Trophoblast cell (in vitro differentiated cells and primary cell): ENCODE results near the gene DOC2A.
"Not testable (repeated sequence)": the region's sequence is repeated elsewhere in the genome, so short reads cannot be mapped to it uniquely, and the experiment has no call there.

ENCODE experiments used
- DNase-seq, 2 donors: peaks; one replicate each; pipeline ENCODE4 v3.0.0-alpha.2; 2016
- H2AFZ ChIP-seq: 2 replicates; pipeline ENCODE4 v1.6.1; 2013; ENCODE audit warnings: low read length, moderate library complexity, mild to moderate bottlenecking; ENCODE audit not compliant: insufficient read depth, poor library complexity
- H2AK5ac ChIP-seq: 2 replicates; pipeline ENCODE4 v1.6.1; 2013; ENCODE audit warnings: mild to moderate bottlenecking, low read length
- H2BK120ac ChIP-seq: 2 replicates; pipeline ENCODE4 v1.6.1; 2013; ENCODE audit warnings: low read length, mild to moderate bottlenecking, moderate library complexity; ENCODE audit not compliant: insufficient read depth, poor library complexity
- H2BK12ac ChIP-seq: 2 replicates; pipeline ENCODE4 v1.6.1; 2013; ENCODE audit warnings: mild to moderate bottlenecking, low read length, moderate library complexity
- H2BK5ac ChIP-seq: 2 replicates; pipeline ENCODE4 v1.6.1; 2013; ENCODE audit warnings: low read length, low read depth, moderate library complexity, mild to moderate bottlenecking; ENCODE audit not compliant: poor library complexity
- H3K14ac ChIP-seq: 2 replicates; pipeline ENCODE4 v1.6.1; 2013; ENCODE audit warnings: mild to moderate bottlenecking, low read length
- H3K18ac ChIP-seq: 2 replicates; pipeline ENCODE4 v1.6.1; 2013; ENCODE audit warnings: mild to moderate bottlenecking, low read length
- H3K23ac ChIP-seq: 2 replicates; pipeline ENCODE4 v1.6.1; 2013; ENCODE audit warnings: low read length
- H3K27ac ChIP-seq: 2 replicates; pipeline ENCODE4 v1.5.1; 2013; ENCODE audit warnings: low read depth, mild to moderate bottlenecking, inconsistent platforms, low read length, moderate library complexity
- H3K27me3 ChIP-seq: 2 replicates; pipeline ENCODE4 v1.6.1; 2013; ENCODE audit warnings: inconsistent platforms, mild to moderate bottlenecking, low read length, moderate library complexity; ENCODE audit not compliant: insufficient read depth
- H3K36me3 ChIP-seq, 2 experiments: 1 replicate in 1 of 2; 2 replicates in 1 of 2; pipeline ENCODE4 v1.6.1; 2013; ENCODE audit warnings: low read length in 2 of 2, mild to moderate bottlenecking in 2 of 2, moderate library complexity in 1 of 2; ENCODE audit not compliant: insufficient read depth in 2 of 2, control insufficient read depth in 1 of 2
- H3K4ac ChIP-seq: 2 replicates; pipeline ENCODE4 v1.6.1; 2013; ENCODE audit warnings: low read depth, mild to moderate bottlenecking, low read length, moderate library complexity
- H3K4me1 ChIP-seq, 2 experiments: 1 replicate in 1 of 2; 2 replicates in 1 of 2; pipeline ENCODE4 v1.6.1; 2013; ENCODE audit warnings: low read length in 2 of 2, mild to moderate bottlenecking in 2 of 2, moderate library complexity in 1 of 2; ENCODE audit not compliant: insufficient read depth in 2 of 2, control insufficient read depth in 1 of 2
- H3K4me2 ChIP-seq: 2 replicates; pipeline ENCODE4 v1.6.1; 2013; ENCODE audit warnings: inconsistent platforms, mild to moderate bottlenecking, low read length, moderate library complexity
- H3K4me3 ChIP-seq: 2 replicates; pipeline ENCODE4 v1.5.1; 2013; ENCODE audit warnings: mild to moderate bottlenecking, low read depth, low read length, inconsistent platforms
- H3K79me1 ChIP-seq: one replicate; pipeline ENCODE4 v1.6.1; 2013; ENCODE audit warnings: low read length
- H3K79me2 ChIP-seq: 2 replicates; pipeline ENCODE4 v1.6.1; 2013; ENCODE audit warnings: low read length, mild to moderate bottlenecking; ENCODE audit not compliant: control insufficient read depth, insufficient read depth, poor library complexity
- H3K9ac ChIP-seq: 2 replicates; pipeline ENCODE4 v1.6.1; 2013; ENCODE audit warnings: mild to moderate bottlenecking, low read length
- H3K9me3 ChIP-seq: 2 replicates; pipeline ENCODE4 v1.6.1; 2013; ENCODE audit warnings: low read depth, mild to moderate bottlenecking, control low read depth, inconsistent platforms, low read length; ENCODE audit not compliant: insufficient read depth
- H4K12ac ChIP-seq: 2 replicates; pipeline ENCODE4 v1.6.1; 2013; ENCODE audit warnings: low read depth, mild to moderate bottlenecking, low read length, moderate library complexity
- H4K8ac ChIP-seq: 2 replicates; pipeline ENCODE4 v1.6.1; 2013; ENCODE audit warnings: low read depth, mild to moderate bottlenecking, low read length, moderate library complexity
- H4K91ac ChIP-seq: one replicate; pipeline ENCODE4 v1.6.1; 2013; ENCODE audit warnings: low read depth, mild to moderate bottlenecking, low read length, moderate library complexity
- WGBS: extraction: QIAGEN DNeasy Blood & Tissue Kit; methylation state at CpG from one replicate; pipeline ENCODE4 v1.1.7; 2013; ENCODE audit warnings: missing lambda C conversion rate; ENCODE audit not compliant: insufficient read length, insufficient coverage; ENCODE audit errors: extremely low coverage; 5-methylcytosine and 5-hydroxymethylcytosine counted together

The DOC2A gene

GRCh38 chr16:30017277-30017656, 6.4 kb upstream of the DOC2A start:
- Histone ChIP-seq H3K4me3 (no peak overlapping the region), H4K91ac (no peak overlapping the region), H3K4me1 (peaks cover 0 to 4% of the 10 kb centered on the region in 2 experiments), H3K4ac (no peak overlapping the region), H3K9ac (no peak overlapping the region), H3K79me1 (no peaks in the 10 kb centered on the region), H3K36me3 (no peaks in the 10 kb centered on the region), H3K79me2 (no peaks in the 10 kb centered on the region), H2AK5ac (no peak overlapping the region), H3K23ac (no peak overlapping the region), H3K18ac (no peak overlapping the region), H3K14ac (no peak overlapping the region), H2BK5ac (no peak overlapping the region), H4K12ac (no peak overlapping the region), H3K27me3 (no peaks in the 10 kb centered on the region), H3K27ac (no peak overlapping the region), H2BK12ac (no peak overlapping the region), H2AFZ (no peak overlapping the region), H4K8ac (no peak overlapping the region), H3K9me3 (no peaks in the 10 kb centered on the region), H2BK120ac (no peak overlapping the region), H3K4me2 (no peak overlapping the region)
- DNase-seq = no peak
- WGBS = no CpG with 5 or more reads among the region's 2 CpGs

GRCh38 chr16:30016555-30017276, 5.9 kb upstream of the DOC2A start:
- no peak overlapping the region for H2BK12ac ChIP-seq
- no peak overlapping the region for H3K18ac ChIP-seq
- no peaks in the 10 kb centered on the region for H3K79me2 ChIP-seq
- H3K27ac ChIP-seq = no peak overlapping the region
- no peaks in the 10 kb centered on the region for H3K79me1 ChIP-seq
- H3K4me3 ChIP-seq = no peak overlapping the region
- H4K8ac ChIP-seq = no peak overlapping the region
- H3K27me3 ChIP-seq = peaks cover 4% of the 10 kb centered on the region
- no peak overlapping the region for H2BK120ac ChIP-seq
- peaks cover 4% of the 10 kb centered on the region for H3K9me3 ChIP-seq
- DNase-seq = no peak
- H3K9ac ChIP-seq = no peak overlapping the region
- H3K23ac ChIP-seq = no peak overlapping the region
- no peak overlapping the region for H2BK5ac ChIP-seq
- H3K36me3 ChIP-seq = no peaks in the 10 kb centered on the region
- no peak overlapping the region for H4K12ac ChIP-seq
- H2AFZ ChIP-seq = no peak overlapping the region
- no peak overlapping the region for H3K4ac ChIP-seq
- no peak overlapping the region for H2AK5ac ChIP-seq
- H3K14ac ChIP-seq = no peak overlapping the region
- peaks cover 0 to 4% of the 10 kb centered on the region in 2 experiments for H3K4me1 ChIP-seq
- no CpG with 5 or more reads among the region's 8 CpGs for WGBS
- no peak overlapping the region for H3K4me2 ChIP-seq
- no peak overlapping the region for H4K91ac ChIP-seq

- H4K91ac ChIP-seq, H3K14ac ChIP-seq, H4K8ac ChIP-seq, H2BK5ac ChIP-seq, H3K27ac ChIP-seq, H4K12ac ChIP-seq, DNase-seq, H2AFZ ChIP-seq, H2BK12ac ChIP-seq, H3K23ac ChIP-seq, H3K9ac ChIP-seq, H2AK5ac ChIP-seq, H3K18ac ChIP-seq, H3K4ac ChIP-seq, H3K4me3 ChIP-seq, H3K79me1 ChIP-seq, H3K79me2 ChIP-seq, H3K4me2 ChIP-seq, H3K4me1 ChIP-seq, H3K9me3 ChIP-seq, H2BK120ac ChIP-seq, H3K36me3 ChIP-seq: not testable (repeated sequence)
- peaks cover 15% of the 10 kb centered on the region for H3K27me3 ChIP-seq
- no CpG with 5 or more reads among the region's 7 CpGs for WGBS
Measured at GRCh38 chr16:30015450-30015849, 4.6 kb upstream of the DOC2A start.

- H3K4me3 ChIP-seq = not testable (repeated sequence)
Measured at GRCh38 chr16:30012598-30012997, 1.8 kb upstream of the DOC2A start.

More at GRCh38 chr16:30012598-30012997, 1.8 kb upstream of the DOC2A start:
- not testable (repeated sequence) for H3K4ac ChIP-seq, H4K12ac ChIP-seq, H3K23ac ChIP-seq, H3K18ac ChIP-seq, H3K9ac ChIP-seq, H3K14ac ChIP-seq, H3K9me3 ChIP-seq, H3K36me3 ChIP-seq, H2BK12ac ChIP-seq, DNase-seq, H3K79me2 ChIP-seq, H2BK5ac ChIP-seq, H2BK120ac ChIP-seq, H4K91ac ChIP-seq, H4K8ac ChIP-seq, H2AFZ ChIP-seq, H3K4me2 ChIP-seq, H2AK5ac ChIP-seq, H3K4me1 ChIP-seq, H3K79me1 ChIP-seq, H3K27ac ChIP-seq
- peaks cover 21% of the 10 kb centered on the region for H3K27me3 ChIP-seq
- WGBS = no CpG with 5 or more reads among the region's 14 CpGs
